ENCODE measurements around the gene ARHGEF37.
"Not testable (repeated sequence)": the region's sequence is repeated elsewhere in the genome, so short reads cannot be mapped to it uniquely, and the experiment has no call there.

ARHGEF37 gene

GRCh38 chr5:149648464-149649393 lies 67.4 kb downstream of the ARHGEF37 start:
- not testable (repeated sequence) for DNase-seq (ENCODE audit: low read depth)

GRCh38 chr5:149649730-149650129 lies 68.4 kb downstream of the ARHGEF37 start:
- DNase-seq (ENCODE audit: low read depth): not testable (repeated sequence)

GRCh38 chr5:149651686-149652085 lies 70.4 kb downstream of the ARHGEF37 start:
- no peak for DNase-seq (ENCODE audit: low read depth)

- no peak for DNase-seq (ENCODE audit: low read depth)
These were observed 71.4 kb downstream of the ARHGEF37 start for GRCh38 chr5:149652697-149653096.

- DNase-seq (ENCODE audit: low read depth): no peak
These were observed 72.9 kb downstream of the ARHGEF37 start for GRCh38 chr5:149654231-149654630.

GRCh38 chr5:149654883-149655505 lies 73.7 kb downstream of the ARHGEF37 start:
- DNase-seq (ENCODE audit: low read depth): no peak

- DNase-seq (ENCODE audit: low read depth): no peak
These were observed 75.4 kb downstream of the ARHGEF37 start for GRCh38 chr5:149656576-149657182.

- DNase-seq (ENCODE audit: low read depth): no peak
These were observed 76.0 kb downstream of the ARHGEF37 start for GRCh38 chr5:149657324-149657723.

- DNase-seq (ENCODE audit: low read depth): no peak
These were observed 77.0 kb downstream of the ARHGEF37 start for GRCh38 chr5:149658299-149658698.

- DNase-seq (ENCODE audit: low read depth): no peak
These were observed 82.8 kb downstream of the ARHGEF37 start for GRCh38 chr5:149664083-149664482.

GRCh38 chr5:149664666-149665415 lies 83.5 kb downstream of the ARHGEF37 start:
- DNase-seq (ENCODE audit: low read depth): no peak

- DNase-seq (ENCODE audit: low read depth): no peak
These were observed 84.3 kb downstream of the ARHGEF37 start for GRCh38 chr5:149665416-149666175.

- DNase-seq (ENCODE audit: low read depth): no peak
These were observed 85.0 kb downstream of the ARHGEF37 start for GRCh38 chr5:149666212-149666852.

GRCh38 chr5:149667084-149667828 lies 86.0 kb downstream of the ARHGEF37 start:
- no peak for DNase-seq (ENCODE audit: low read depth)

- no peak for DNase-seq (ENCODE audit: low read depth)
These were observed 86.6 kb downstream of the ARHGEF37 start for GRCh38 chr5:149667829-149668330.

GRCh38 chr5:149669273-149669672 lies 88.0 kb downstream of the ARHGEF37 start:
- not testable (repeated sequence) for DNase-seq (ENCODE audit: low read depth)

GRCh38 chr5:149671544-149671943 lies 90.2 kb downstream of the ARHGEF37 start:
- no peak for DNase-seq (ENCODE audit: low read depth)

GRCh38 chr5:149672701-149673476 lies 91.6 kb downstream of the ARHGEF37 start:
- DNase-seq (ENCODE audit: low read depth): no peak

- no peak for DNase-seq (ENCODE audit: low read depth)
These were observed 93.4 kb downstream of the ARHGEF37 start for GRCh38 chr5:149674686-149675085.

Measured in CMK (cell line).